Stimulated activated CD8-positive, alpha-beta memory T cell treated with anti-CD3 and anti-CD28 coated beads, Interleukin-7, amount 100 ng/mL, for 48 hours (primary cell): ENCODE data around the gene SEMA5A.

Experiments
- DNase-seq, 2 donors: peaks; one replicate each; pipeline ENCODE4 v3.0.0-alpha.2; 2020; ENCODE audit warnings: low read depth in 1 of 2; ENCODE audit errors: extremely low read depth in 1 of 2

The SEMA5A gene

DNA sequence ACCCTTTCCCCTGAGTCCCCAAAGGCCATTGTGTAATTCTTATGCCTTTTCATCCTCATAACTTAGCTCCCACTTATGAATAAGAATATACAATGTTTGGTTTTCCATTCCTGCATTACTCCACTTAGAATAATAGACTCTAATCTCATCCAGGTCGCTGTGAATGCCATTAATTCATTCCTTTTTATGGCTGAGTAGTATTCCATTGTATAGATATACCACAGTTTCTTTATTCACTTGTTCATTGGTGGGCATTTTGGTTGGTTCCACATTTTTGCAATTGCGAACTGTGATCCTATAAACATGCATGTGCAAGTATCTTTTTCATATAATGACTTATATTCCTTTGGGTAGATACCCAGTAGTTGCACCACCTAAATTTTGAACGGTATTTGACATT lies 101.5 kb downstream of the SEMA5A start:
- no peak for DNase-seq

DNA sequence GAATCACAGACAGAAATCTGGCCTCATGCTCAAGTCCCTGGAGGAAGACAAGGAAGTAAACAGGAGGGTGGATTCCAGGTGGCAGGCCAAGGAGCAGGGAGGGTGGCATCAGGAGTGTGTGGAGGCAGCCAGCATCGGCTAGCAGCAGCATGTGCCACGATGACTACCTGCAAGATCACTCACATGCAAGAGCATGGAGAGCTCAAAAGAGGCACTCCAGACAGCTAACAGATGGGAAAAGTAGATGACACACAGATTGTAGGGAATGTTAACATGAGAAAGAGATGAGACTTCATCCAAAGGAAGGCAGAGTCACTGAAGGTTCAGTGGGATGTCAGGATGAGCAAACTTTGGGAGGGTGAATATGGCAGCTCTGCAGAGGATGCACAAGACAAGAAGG lies 104.3 kb downstream of the SEMA5A start:
- DNase-seq, result no peak

DNA sequence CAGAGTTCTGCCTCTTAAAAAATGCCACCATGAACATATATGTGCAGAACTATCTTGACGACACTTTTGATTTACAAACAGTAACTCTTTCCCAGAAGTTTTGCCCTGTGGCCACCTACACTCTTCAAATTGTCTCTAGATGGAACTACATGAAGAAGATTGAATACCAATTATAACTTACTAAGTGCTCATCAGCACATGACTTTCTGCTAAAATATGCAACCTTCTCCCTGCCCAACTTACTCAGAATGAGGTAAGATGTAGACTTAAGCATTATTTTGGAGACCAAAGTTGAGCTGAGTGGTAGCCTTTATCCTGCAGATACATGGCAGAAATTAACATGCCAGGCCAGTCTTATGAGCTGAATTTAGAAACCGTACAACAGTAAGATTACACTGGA lies 105.4 kb downstream of the SEMA5A start:
- no peak for DNase-seq

DNA sequence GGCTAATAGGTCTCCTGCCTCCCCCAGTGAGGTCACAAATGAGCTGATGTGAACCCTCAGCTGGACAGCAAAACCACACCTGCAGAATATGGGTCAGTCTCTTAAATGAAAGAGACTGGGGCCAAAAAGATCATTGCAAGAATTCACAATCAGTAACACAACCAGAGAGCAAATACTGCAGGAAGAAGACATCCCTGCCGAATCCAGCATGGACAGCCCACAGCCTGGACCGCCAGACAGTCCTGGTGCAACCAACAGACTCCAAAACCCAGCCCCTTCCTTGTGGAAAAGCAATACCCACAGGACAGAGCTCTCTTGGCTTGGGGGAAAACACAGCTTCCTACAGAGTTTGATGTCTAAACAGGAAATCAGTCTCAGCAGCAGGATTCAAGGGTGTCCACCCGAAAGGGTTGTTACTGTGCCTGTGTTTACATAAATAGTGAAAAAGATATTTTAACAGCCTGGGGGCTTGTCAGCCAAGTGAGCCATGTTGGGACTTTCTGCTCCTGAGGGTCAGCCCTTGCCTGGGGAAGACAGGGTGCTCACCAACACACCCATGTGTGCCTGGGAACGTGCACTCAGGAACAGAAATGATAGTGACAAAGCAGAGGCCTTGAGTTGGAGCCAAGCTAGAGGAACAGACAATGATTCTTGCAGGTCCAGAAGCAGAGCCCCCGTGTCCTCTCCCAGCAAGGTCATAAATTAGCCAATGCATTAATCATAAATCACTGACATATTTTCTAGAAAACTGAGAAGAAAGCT lies 106.2 kb downstream of the SEMA5A start:
- no peak for DNase-seq

DNA sequence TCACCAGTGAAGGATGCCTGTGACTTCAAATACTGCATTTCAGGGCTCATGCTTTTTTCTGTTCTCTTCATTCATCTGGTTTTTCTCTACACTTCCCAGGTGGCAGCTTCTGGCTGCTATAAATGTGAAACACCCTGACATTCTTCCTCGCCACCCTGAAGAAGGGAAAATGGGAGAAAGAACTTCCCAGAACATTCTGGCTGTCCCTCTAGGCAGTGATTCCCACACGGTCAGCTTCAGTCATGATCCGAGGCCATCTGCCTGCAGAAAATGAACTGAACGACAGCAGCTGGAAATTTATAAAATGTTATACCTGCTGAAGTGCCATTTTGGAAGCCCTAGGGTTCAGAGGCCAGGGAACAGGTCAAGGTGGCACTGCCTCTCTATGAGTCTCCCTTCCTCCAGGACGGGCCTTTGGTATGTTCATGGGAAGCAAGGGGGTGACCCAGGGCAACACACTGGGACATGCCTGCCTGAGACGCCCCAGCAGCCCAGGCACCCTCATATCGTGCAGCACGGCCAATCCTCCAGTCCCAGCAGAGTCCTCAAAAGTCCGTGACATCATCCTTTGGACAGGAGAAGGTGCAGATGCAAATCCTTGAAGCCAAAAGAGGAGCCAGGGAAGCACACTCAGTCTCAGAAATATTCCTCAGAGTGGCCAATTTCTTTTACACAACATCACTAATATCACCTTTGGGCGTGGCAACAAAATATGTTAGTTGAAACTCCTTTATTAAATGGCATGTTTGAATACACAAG lies 107.1 kb downstream of the SEMA5A start:
- no peak for DNase-seq

DNA sequence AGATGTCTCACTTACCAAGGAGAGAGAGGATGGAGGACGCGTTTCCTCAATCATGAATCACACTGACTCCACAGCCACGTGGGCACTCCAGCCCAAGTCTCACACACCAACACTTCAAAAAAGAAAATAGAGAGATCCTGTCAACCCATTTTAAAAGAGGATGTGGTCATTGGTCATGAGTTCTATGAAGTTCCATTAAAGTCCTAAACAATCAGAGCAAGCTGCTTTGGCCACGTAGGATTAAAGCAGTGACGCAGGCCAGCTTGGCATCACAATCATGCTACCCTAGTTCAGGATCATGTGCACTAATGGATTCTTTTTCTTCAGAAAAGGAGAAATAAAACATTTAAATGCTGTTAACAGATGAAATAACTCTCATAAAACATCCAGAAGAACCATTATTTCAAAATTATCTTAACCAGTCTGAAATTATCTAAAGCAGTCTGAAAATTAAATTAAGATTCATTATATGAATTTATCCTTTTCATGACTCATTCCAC lies 108.1 kb downstream of the SEMA5A start:
- DNase-seq, result no peak

DNA sequence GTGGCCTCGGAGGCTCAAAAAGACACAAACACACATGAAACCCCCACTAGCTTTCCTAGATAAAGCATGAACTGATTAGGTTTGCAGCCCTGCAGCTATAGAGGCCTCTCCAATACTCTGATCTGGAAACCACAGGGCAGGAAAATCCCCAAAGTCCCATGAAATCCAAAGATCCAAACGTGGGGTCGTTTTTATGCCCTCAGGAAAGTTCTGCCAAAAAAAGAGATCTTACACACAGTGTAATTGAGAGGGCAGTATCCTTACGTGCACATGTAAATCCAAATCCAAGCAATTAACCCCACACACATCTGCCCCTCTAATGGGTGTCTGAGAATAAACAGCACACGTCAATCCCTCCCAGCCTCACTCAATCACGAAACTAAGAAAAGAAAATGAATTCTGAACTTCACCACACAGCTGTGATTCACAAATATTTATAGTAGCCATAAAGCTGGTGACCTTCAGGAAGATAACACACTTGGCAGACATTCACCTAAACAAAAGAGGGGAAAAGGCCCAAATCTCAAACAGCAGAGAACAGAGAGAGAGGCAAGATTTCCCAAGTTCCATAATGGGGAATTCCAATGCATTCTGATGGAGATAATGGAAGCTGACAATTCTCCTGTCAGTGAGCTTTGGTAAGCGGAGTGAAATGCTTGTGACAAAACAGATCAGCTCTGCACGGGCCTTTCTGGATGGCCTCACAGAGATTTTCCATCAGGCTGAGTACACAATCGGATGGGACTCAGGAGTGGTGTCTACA lies 114.2 kb downstream of the SEMA5A start:
- DNase-seq, result no peak

DNA sequence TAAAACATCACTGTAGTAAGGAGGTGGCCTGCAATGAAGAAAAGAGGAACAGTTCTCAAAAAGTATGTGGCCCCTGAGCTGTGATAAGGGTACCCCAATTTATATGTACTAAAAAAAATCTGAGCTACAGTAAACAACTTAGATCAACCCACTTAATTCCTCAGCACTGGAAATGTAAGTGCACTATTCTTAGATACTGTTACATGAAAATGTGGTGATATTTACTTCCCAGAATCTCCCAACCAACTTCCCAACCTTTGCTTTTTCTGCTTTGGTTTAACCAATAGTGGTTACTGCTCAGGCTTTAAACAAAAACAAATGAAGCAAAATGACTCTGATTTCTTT lies 114.8 kb downstream of the SEMA5A start:
- no peak for DNase-seq

DNA sequence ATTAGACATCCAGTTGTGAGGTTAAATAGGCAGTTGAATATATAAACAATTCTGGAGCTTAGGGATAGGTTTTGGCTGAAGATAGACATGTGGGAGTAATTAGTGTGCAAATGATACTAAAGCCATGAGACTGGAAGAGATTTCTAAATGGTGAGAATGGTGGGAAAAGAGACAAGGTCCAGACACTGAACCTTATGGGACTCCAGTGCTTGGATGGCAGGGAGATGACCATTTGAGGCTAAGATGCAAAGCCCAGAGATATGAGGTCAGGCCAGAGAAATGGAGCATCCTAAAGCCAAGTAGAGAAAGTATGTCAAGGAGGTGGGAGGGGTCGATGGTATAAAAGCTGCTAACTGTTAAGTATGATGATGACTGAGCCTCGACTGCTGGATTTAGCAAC lies 115.6 kb downstream of the SEMA5A start:
- DNase-seq, result no peak

DNA sequence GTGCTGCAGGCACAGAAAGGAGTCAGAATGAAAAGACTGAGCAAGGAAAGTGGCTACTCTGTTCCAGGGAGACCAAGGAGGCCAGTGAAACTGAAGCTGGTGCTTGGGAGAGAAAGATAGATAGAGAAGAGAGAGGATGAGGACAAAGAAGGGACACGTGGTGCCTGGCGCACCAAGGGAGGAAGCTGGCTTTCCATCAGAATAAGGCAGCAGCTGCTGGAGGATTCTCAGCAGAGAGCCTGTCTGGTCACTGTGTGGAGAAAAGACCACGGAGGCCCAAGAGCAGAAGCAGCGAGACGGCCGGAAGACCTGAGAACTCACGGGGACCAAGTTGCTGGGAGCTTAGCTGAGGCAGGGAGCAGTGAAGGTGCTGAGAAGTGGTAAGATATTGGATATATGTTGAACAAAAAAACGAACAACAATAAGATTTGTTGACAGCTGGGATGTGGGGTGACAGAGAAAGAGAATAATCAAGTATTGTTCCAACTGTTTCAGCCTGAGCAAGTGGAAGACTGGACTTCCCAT lies 116.1 kb downstream of the SEMA5A start:
- no peak for DNase-seq

DNA sequence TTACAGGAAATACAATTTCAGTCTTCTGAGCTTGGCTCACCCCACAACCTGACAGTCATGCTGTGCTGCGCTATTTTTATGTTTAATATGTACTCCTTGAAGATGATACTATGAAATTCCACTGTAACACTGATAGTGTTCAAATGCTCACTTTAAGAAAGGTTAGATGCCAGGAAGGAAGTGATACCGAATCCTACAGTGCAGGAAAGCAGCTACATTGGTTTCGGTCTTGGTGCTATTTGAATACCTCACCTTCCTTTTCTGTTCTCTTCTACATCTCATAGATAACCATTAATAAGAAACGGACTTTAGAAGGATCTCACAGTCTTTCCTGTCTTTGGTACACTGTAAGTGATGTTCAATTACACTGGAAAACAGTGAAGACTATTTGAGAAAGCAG lies 117.6 kb downstream of the SEMA5A start:
- no peak for DNase-seq

DNA sequence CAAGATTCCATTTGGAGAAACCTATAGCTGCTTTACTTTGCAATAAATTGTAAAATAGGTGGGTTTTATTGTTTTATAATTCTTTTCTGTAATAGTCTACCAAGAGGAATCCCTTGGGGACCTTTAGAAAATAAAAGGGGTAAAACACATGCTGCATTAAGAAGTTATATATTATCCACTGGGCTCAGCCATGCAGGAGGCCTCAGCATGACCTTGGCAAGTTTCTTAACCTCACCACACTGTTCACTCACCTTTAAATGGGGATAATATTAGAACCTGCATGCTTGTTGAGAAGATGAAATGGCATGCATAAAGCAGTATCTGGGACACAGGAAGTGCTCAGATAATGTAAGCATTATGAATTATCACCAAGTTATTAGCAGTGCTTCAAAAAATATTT lies 120.2 kb downstream of the SEMA5A start:
- DNase-seq, result no peak

DNA sequence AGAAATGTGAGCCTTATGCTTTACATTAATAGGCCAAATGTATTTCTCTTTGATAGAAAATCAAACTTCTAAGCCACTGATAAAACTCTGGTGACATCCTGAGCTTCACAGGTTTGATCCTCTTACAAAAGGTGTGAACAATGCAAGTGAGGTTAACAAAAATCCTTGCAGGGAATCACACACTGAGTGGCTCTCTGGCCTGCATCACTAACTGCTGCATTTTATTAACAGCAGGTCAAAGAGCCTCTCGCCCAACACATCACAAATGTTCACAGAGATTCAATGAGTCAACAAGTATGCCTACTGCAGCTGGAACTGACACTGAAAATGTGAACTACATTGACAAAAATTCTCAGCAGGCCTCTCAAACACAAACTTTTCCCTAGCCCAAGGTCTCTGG lies 122.3 kb downstream of the SEMA5A start:
- DNase-seq, result no peak

DNA sequence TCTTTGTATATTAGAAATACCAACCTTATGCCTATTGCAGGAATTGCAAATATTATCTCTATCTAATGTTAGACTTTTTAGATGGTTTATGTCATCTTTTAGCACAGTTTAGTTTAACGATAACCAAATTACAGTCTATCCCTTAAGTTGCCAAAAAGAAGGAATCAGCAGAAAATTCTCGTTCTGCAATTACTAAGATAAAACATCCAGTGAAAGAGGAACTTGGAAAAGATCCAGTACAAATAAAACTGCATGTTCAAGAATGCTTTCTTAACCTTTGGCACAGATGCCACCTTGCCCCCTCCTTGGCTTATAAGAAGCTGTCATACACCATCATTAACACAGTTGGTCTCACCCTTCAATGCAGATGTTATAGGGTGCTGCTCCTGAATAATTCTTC lies 124.0 kb downstream of the SEMA5A start:
- DNase-seq, result no peak

DNA sequence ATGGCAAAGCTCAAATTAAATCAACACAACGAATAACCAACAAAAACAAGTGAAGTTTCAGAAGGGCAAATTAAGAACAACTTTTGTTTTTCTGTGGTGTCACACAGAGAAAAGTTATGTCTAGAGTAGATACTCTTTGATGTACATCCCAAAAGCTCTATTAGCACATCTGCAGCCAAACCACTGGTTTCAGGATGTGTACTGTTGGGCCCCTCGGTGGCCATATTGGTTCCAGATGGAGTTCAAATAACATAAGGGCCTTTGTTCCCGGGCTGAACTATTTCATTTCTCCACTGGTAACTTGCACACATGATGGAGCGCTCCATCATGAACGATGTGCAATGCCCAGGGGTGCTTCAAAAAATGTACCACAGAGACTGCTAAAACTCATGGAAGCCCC lies 126.1 kb downstream of the SEMA5A start:
- no peak for DNase-seq

DNA sequence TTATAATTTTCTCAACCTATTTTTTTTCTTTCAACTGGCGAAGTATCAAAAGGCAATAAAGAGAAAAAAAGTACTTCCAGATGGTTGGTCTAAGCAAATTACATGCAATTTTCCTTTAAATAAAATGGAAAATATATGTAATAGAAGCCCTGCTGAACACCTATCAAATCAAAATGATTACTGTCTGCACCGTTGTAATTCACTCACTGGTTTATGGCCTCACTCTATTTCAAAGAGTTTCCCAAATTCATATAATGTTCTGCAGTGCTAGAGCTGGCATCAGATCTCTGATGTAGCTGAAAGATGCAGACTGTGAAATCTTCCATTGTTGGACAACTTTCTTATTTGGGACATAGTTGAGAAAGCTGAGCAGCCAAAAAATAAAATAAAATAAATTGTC lies 130.3 kb downstream of the SEMA5A start:
- no peak for DNase-seq

DNA sequence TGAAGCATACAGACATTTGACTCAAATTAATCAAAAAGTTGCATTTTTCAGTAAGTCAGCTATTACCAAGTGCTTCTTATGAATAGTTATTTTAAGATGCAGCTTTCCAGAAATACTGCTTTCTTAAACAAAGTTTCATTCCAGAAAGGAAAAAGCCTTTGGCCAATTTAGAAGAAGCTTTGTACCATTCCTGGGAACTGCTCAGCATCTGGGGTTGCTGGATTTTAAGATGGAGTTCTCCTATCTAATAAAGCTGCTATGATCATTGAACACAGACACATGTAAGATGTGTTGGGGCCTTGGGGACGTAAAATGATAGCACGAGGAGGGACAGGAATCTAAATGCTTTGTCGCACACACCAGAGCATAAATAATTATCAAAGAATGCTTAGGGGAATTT lies 130.8 kb downstream of the SEMA5A start:
- no peak for DNase-seq

DNA sequence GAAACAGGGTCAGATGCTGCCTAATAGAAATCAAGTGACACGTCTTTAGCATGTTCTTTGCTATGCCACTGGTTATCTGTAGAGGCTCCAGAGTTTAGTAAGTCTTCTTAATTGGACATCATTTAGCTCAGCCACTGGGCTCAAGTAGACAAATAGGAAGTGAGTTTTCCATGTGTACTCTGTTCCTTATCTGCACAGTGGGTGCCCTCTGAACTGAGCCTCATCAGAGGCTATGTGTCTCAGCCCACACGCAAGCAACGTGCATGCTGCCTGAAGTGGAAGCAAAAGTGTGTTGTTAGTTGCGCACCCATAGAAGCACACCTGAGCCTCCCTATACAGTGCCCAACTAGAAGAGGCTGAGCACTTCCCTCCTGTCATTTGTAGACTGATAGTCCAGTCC lies 134.7 kb downstream of the SEMA5A start:
- DNase-seq, result no peak

DNA sequence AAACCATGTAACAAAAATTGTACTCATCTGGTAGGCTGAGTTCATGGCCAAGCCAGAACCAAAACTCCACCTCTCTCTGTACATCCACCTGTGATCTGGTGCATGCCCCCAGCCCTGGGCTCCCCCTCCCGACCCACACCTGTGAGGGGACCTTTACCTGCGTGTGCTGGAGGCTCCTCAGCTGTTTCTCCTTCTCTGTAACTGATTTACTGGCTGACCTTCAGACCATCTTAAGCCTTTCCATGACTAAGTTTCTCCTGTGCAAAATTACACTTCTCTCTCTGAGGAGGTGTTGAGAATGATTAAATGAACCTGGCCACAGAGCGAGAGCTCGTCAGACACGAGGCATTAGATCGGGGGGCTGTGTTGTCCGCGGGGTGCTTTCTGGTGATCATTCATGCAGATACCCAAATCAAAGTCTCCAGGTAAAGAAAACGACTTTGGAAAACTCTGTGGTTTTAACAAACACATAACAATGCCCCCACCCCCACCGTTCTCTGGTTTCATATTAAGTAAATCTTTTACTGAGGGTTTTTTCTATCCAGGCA lies 136.4 kb downstream of the SEMA5A start:
- no peak for DNase-seq

DNA sequence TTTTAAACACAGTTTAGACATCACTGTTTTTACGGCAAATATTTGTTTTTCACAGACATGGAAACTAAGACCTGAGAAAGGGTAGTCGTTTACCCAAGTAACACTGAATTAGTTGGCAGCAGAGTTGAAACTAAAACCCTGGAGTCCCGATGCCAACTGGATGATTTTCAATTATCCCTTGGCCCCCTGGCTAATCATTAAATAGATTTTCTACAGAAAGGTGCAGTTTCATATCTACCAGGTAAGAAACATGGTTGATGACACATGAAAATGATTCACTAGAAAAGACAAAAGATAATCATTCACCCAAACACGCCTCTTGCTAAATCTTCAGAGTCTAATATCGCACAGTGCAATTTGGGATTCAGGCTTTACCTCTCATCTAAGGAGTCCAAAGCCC lies 136.9 kb downstream of the SEMA5A start:
- DNase-seq, result no peak

DNA sequence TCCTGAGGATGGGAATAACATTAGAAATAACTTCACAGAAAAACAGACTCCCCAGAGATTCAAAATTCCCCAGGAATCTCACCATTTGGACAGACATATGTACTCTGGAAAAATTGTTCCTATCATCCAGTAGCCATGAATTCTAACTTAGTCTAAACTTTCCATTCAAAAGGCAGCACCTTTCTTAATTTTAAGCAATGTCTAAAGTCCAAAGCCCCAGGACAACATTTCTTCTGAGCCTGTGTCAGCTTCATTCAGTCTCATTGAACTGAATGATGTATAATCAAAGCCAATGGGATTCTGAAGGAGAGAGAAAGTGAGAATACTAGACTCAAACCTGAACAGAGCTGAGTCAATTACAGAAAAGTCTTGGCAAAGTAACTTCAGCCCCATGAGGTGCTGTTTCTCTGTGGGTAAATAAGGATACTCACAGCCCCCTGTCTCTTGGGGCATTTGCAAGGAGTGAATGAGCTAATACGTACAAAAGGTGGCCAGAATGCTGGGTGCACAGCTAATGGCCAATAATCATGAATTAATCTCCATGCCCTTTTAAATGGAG lies 140.6 kb downstream of the SEMA5A start:
- DNase-seq, result no peak
